ENCODE results near the gene DHRS12.
A peak's percentile ranks its signal among the peaks of the same experiment; 100 is the strongest.

DHRS12 gene
- 6.1 to 8.2 reads per million in 2 donors for total RNA-seq

- DNase-seq: peak; percentile 93
Observed at GRCh38 chr13:51803422-51804294, at the start of gene DHRS12. TSS of gene DHRS12 (minus strand) at chr13:51804163. CDS start at chr13:51799659, 4,504 bp downstream.

DNA sequence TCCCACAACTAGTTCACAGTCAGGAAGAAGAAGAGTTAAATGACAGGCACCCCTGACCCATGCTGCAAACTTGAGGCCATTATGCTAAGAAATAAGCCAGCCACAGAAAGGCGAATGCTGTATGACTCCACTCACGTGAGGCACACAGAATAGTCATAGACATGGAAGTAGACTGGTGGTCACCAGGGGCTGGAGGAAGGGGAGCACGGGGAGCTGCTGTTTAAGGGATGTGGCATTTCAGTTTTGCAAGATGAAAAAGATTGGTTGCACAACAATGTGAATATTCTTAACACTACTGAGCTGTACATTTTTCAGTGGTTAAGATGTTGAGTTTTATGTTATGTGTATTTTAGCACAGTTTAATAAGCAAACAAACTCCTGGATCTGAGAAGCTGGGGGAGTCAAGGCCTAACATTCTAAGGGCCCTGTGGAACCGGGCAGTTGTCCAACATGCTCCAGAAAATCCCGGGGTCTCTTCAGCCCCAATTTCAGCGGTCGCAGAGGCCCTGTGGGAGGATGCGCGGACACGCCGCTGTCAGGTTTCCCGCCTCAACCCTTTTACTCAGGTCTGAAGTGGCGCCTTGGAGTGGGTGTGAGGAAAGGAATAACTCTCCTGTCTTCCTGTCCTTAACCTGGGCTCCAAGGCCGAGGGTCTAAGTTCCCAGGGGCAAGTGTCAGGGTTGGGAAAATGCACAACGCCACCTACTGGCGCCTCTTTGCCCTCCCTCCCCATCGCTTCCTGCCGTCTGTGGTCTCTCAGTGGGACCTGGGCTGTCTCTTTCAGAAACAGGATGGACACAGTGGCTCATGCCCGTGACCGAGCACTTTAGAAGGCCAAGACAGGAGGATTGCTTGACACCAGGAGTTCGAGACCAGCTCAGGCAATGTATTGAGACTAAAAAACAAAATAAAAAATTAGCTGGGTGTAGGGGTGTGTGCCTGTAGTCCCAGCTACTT, 45.5 kb upstream of the DHRS12 start:
- no peak for DNase-seq

- no peak for DNase-seq
Observed at GRCh38 chr13:51848674-51849073, 44.7 kb upstream of the DHRS12 start.

DNA sequence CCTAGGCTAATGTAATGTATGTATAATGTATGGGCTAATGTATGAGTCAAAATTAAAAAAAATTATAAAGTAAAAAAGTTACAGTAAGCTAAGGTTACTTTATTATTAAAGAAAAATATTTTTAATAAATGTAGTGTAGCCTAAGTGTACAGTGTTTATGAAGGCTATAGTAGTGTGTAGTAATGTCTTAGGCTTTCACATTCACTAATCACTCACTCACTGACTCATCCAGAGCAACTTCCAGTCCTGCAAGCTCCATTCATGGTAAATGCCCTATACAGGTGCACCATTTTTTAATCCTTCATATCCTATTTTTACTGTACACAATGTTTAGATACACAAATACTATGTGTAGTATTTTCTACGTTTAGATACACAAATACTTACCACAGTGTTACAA, 42.8 kb upstream of the DHRS12 start:
- no peak for DNase-seq

- no peak for DNase-seq
Observed at GRCh38 chr13:51845574-51846318, 41.8 kb upstream of the DHRS12 start.

DNA sequence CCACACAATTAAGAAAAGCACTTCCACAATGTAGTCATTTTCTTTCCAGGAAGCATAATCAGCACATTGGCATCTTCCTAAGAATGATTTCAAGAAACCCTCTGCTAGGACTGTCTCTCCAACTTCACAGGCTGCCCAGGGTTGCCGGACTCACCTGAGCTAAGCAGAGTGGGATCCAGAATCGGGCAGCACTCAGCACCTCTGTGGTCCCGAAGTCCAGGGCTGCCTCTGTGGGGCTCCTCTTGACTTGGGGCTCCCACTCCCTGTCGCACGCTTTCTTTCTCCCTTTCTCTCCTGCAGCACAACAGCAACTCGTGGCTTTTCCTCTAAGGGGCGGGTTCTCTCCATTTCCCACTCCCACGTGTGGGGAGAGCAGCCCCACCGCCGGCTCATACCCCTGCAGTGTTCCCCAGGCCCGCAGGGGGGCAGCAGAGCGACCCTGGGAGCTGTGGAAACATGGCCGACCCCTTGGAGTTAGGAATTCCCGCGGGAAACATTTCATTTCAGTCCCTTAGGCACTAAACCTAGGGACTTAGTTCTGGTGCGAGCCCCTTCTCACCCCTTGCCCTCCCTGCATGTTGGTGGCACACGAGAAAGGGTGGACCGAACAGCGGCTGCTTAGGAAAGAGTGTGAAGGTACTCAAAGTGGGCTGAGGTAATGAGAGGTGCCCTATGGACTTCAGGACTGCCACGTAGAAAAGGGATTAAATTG, 41.1 kb upstream of the DHRS12 start, which contains the start of gene TMEM272:
TSS of gene TMEM272 (minus strand) at position 316 of the 712 bp plus-strand sequence. CDS start 6,647 bp downstream, outside the sequence.
- peak; percentile 9 for DNase-seq

- no peak for DNase-seq
Observed at GRCh38 chr13:51843529-51843928, 39.6 kb upstream of the DHRS12 start.

GRCh38 chr13:51841732-51842131, 37.8 kb upstream of the DHRS12 start:
- no peak for DNase-seq

DNA sequence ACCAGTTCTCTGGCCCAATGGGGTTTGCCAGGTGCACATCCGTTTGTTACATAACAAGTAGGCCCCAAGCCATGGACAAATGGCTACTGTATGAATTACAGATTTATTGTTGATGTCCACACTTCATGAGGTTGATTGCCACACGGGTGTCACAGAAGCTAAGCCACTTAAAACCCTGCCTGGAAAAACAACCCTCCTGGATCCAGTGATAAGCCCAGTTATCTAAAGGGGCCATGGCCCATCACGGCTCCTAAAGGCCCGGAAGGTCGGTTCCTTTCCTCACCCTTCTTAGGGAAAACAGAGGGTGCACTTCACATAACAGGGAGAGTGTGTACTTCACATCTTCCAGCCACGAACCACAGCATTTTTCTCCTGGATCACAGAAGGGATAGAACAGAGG, 37.0 kb upstream of the DHRS12 start:
- DNase-seq: no peak

GRCh38 chr13:51839711-51840540, 36.0 kb upstream of the DHRS12 start:
- DNase-seq: no peak

- DNase-seq: no peak
Observed at GRCh38 chr13:51838240-51838846, 34.4 kb upstream of the DHRS12 start.

- DNase-seq: no peak
Observed at GRCh38 chr13:51837016-51837415, 33.1 kb upstream of the DHRS12 start.

- DNase-seq: no peak
Observed at GRCh38 chr13:51834581-51835171, 30.7 kb upstream of the DHRS12 start.

DNA sequence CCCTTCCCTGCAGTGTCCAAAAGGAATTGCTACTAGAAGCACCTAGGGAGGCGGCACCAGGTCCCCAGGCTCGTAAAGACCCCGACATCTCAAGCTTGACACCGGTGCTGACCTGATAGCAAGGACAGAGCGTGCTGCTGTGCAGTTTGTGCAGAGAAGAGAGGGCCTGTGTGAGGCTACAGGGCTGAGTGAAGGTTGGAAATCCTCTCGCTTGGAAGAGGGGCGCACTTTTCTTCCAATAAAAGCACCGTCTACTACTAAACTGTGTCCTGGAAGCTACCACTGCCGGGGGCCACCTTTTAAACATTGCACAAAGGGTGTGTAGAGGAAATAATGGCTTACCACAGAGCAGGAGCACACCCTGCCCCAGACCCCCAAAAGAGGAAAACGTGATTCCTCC, 30.0 kb upstream of the DHRS12 start:
- DNase-seq: no peak

- DNase-seq: no peak
Observed at GRCh38 chr13:51832471-51833152, 28.6 kb upstream of the DHRS12 start.

DNA sequence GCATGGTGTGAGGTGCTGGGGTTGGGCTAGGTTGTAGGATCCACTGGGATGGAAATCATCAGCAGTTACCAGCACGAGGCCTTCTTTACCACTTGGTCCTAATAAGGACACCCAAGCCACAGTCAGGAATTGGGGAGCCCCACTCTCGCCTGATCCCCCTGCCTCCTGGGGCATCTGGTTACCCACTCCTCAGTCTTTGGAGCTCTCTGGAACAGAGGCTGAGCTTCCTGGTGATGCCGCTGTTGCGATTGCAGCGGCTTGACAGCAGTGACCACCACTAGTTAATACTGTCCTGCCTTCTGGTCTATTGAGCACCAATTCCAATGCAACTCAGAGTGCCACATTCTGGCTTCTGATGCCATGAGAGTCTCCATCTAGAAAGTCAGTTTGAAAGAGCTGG, 27.6 kb upstream of the DHRS12 start:
- no peak for DNase-seq

DNA sequence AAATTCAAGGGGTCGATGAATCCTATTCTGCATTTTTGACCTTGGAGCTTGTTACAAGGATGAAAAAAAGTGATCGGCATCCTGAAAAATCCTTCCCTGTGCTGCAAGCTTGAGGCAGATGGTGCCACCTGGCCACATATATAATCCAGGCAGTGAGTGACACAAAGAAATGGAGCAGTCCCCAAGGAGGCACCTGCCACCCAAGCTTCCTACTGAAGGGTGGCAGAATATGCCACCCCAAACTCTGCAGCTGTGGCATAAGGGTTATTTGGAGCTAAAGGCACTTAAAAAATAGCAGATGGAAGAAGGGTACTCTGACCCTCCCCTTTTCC, 25.6 kb upstream of the DHRS12 start:
- DNase-seq: no peak

DNA sequence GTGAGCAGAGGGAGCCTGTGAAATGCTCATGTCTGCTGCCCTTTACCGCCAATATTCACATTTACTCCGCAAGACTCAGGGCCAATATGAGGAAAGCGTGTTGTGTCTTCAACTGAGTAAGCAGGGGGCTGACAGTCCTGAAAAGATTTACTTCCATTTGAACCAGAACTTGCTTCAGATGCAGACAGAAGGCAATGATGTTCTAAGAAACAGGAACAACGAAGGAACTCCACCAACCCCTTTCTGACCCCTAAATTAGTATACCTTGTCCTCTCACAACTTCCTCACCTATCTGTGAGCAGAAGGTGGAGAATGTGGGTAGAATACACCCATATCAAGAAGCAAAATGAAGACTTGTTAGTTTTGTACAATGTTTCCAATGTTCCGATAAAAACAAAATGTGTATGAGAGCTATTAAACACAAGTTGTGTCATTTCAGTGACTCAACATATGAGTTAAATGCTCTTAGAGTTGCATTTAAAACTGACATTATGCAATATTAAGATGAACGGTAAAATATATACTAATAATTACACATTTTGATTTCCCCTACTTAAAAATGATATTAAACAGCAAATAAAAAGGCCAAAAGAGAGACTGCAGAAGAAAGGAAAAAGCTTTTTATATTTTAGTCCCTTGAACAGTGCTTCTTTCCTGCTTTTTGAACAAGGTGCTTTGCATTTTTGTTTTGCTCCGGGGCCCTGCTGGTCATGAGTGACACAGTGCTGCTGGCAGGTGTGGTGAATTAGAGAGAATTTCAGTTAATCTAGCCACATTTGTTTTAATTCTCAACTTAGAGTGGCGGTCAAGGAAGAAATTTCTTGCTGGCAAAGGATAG, 25.0 kb upstream of the DHRS12 start:
- DNase-seq: no peak

- DNase-seq: no peak
Observed at GRCh38 chr13:51827254-51827653, 23.3 kb upstream of the DHRS12 start.

Measured in activated gamma-delta T cell (primary cell).